SK-N-SH (cell line): ENCODE data around the gene TYMS. TPM values are rescaled to one million over a fixed set of nuclear protein-coding genes. Genes with fewer than 3 reads are reported as not detected.

Source experiments
- CTCF ChIA-PET: fragments of 300-600, 350-600 bp; formaldehyde crosslinking; extraction: SDS; loops from one replicate; lab custom pipeline; 2021; lab: Yijun Ruan, JAX
- POLR2A ChIA-PET: fragments of 350-600 bp; sonication (Branson Sonifier 250); formaldehyde crosslinking; extraction: SDS; loops from one replicate; lab custom pipeline; 2020; ENCODE audit warnings: antibody characterized with exemption, inconsistent platforms; lab: Yijun Ruan, JAX
- DNase-seq: peaks from one replicate; pipeline ENCODE4 v3.0.0; 2012
- H2AFZ ChIP-seq: fragments of 200-600 bp; sonication (generic); 2 replicates; pipeline ENCODE4 v1.8.1; 2016; ENCODE audit warnings: antibody characterized with exemption, mild to moderate bottlenecking, low read depth
- H3F3A ChIP-seq: fragments of 200-600 bp; sonication (generic); replicated peaks from 2 replicates; pipeline ENCODE3; 2016; ENCODE audit warnings: antibody characterized with exemption, mild to moderate bottlenecking; ENCODE audit not compliant: insufficient read depth
- H3K27ac ChIP-seq, 2 experiments: fragments of 200-500 bp in 1 of 2; fragments of 200-600 bp in 1 of 2; sonication (Bioruptor generic) in 1 of 2; sonication (generic), shearing (Covaris generic) in 1 of 2; 2 replicates each; pipeline versions ENCODE4 v1.5.1 to v1.6.1; 2014 to 2016; ENCODE audit warnings: low read depth in 2 of 2, inconsistent platforms in 1 of 2, low read length in 1 of 2, mild to moderate bottlenecking in 1 of 2, mixed read lengths in 1 of 2
- H3K27me3 ChIP-seq: fragments of 200-600 bp; sonication (generic), shearing (Covaris generic); 2 replicates; pipeline ENCODE4 v1.6.1; 2016; ENCODE audit warnings: mixed run types; ENCODE audit not compliant: insufficient read depth
- H3K36me3 ChIP-seq, 2 experiments: fragments of 200-500 bp in 1 of 2; fragments of 200-600 bp in 1 of 2; sonication (Bioruptor generic) in 1 of 2; sonication (generic) in 1 of 2; replicated peaks in 1 of 2; 2 replicates each; pipeline versions ENCODE3 to v1.5.1; 2014 to 2016; ENCODE audit warnings: low read length in 1 of 2, mild to moderate bottlenecking in 1 of 2; ENCODE audit not compliant: insufficient read depth in 2 of 2, control insufficient read depth in 1 of 2
- H3K4me1 ChIP-seq, 2 experiments: fragments of 200-500 bp in 1 of 2; fragments of 200-600 bp in 1 of 2; sonication (Bioruptor generic) in 1 of 2; sonication (generic), shearing (Covaris generic) in 1 of 2; 2 replicates each; pipeline versions ENCODE4 v1.5.1 to v1.6.1; 2014 to 2016; ENCODE audit warnings: low read depth in 1 of 2, low read length in 1 of 2, mixed run types in 1 of 2; ENCODE audit not compliant: insufficient read depth in 2 of 2, control insufficient read depth in 1 of 2
- H3K4me2 ChIP-seq: fragments of 200-600 bp; sonication (generic), shearing (Covaris generic); 2 replicates; pipeline ENCODE4 v1.6.1; 2017; ENCODE audit warnings: mixed run types
- H3K4me3 ChIP-seq, 2 experiments: fragments of 200-500 bp in 1 of 2; fragments of 200-600 bp in 1 of 2; sonication (Bioruptor generic) in 1 of 2; sonication (generic), shearing (Covaris generic) in 1 of 2; 2 replicates each; pipeline versions ENCODE4 v1.5.1 to v1.8.1; 2014 to 2016; ENCODE audit warnings: low read depth in 2 of 2, inconsistent platforms in 1 of 2, low read length in 1 of 2, mild to moderate bottlenecking in 1 of 2, mixed read lengths in 1 of 2, moderate library complexity in 1 of 2
- H3K79me2 ChIP-seq: fragments of 200-600 bp; sonication (generic); 2 replicates; pipeline ENCODE4 v1.8.1; 2017; ENCODE audit warnings: mild to moderate bottlenecking; ENCODE audit not compliant: insufficient read depth
- H3K9ac ChIP-seq: fragments of 200-600 bp; sonication (generic); 2 replicates; pipeline ENCODE4 v1.6.1; 2017; ENCODE audit warnings: mixed run types
- H3K9me2 ChIP-seq: fragments of 200-600 bp; sonication (generic); 2 replicates; pipeline ENCODE4 v1.6.1; 2017; ENCODE audit warnings: mixed run types
- H3K9me3 ChIP-seq: fragments of 200-600 bp; sonication (generic); 2 replicates; pipeline ENCODE4 v1.6.1; 2017; ENCODE audit warnings: mixed run types, mild to moderate bottlenecking, moderate library complexity
- H4K20me1 ChIP-seq: fragments of 200-600 bp; sonication (generic); 2 replicates; pipeline ENCODE4 v1.6.1; 2017; ENCODE audit warnings: mild to moderate bottlenecking, mixed run types; ENCODE audit not compliant: insufficient read depth
- ELF1 ChIP-seq: IDR thresholded peaks from 2 replicates; pipeline ENCODE4 v1.4.0; 2012
- EP300 ChIP-seq, 2 experiments: IDR thresholded peaks; 2 replicates each; pipeline versions ENCODE4 v1.4.0 to v1.6.1; 2012; ENCODE audit warnings: borderline replicate concordance in 1 of 2, low read depth in 1 of 2, low read length in 1 of 2
- FOXM1 ChIP-seq: IDR thresholded peaks from 2 replicates; pipeline ENCODE4 v1.4.0; 2012; ENCODE audit warnings: low read depth, mild to moderate bottlenecking
- MXI1 ChIP-seq: IDR thresholded peaks from 2 replicates; pipeline ENCODE4 v1.6.1; 2012; ENCODE audit warnings: mild to moderate bottlenecking, low read depth, low read length, improper control_type of control experiment
- RCOR1 ChIP-seq: fragments of 150-350 bp; IDR thresholded peaks from 2 replicates; pipeline ENCODE4 v1.6.1; 2017; ENCODE audit warnings: antibody characterized with exemption, low read length
- RFX5 ChIP-seq: IDR thresholded peaks from 2 replicates; pipeline ENCODE4 v1.6.1; 2012; ENCODE audit warnings: mild to moderate bottlenecking, improper control_type of control experiment, low read length
- SIN3A ChIP-seq: IDR thresholded peaks from 2 replicates; pipeline ENCODE4 v1.6.1; 2012; ENCODE audit warnings: low read depth, mild to moderate bottlenecking, low read length, moderate library complexity, borderline replicate concordance
- USF1 ChIP-seq: IDR thresholded peaks from 2 replicates; pipeline ENCODE4 v1.4.0; 2012; ENCODE audit warnings: low read depth, borderline replicate concordance
- YY1 ChIP-seq: IDR thresholded peaks from 2 replicates; pipeline ENCODE4 v1.4.0; 2012; ENCODE audit warnings: low read depth, mild to moderate bottlenecking
- WGBS: methylation state at CpG from one replicate; pipeline ENCODE4 v1.1.6; 2017; ENCODE audit warnings: low lambda C conversion rate; 5-methylcytosine and 5-hydroxymethylcytosine counted together
- polyA plus RNA-seq, 3 experiments: library from polyadenylated mRNA; depleted of rRNA; stranded (reverse); fragments of >200 nt; gene quantifications; 2 replicates each; pipeline ENCODE4 v1.2.3, GENCODE V29; 2012
- TF ChIP-seq, protein P1 (sequence below): fragments of 150-350 bp; IDR thresholded peaks from 2 replicates; pipeline ENCODE4 v1.6.1; 2016; ENCODE audit warnings: mild to moderate bottlenecking, low read depth, low read length
- TF ChIP-seq, protein P2 (sequence below): fragments of 150-350 bp; IDR thresholded peaks from 2 replicates; pipeline ENCODE4 v1.6.1; 2017; ENCODE audit warnings: antibody characterized with exemption, low read length, low read depth, borderline replicate concordance
- TF ChIP-seq, protein P3 (sequence below): IDR thresholded peaks from 2 replicates; pipeline ENCODE4 v1.6.1; 2012; ENCODE audit warnings: mild to moderate bottlenecking, low read depth, low read length, moderate library complexity

Gene TYMS
- polyA plus RNA-seq, 1 of the 3 experiments (the other 2 are of a cell fraction) = 101 TPM

DNA sequence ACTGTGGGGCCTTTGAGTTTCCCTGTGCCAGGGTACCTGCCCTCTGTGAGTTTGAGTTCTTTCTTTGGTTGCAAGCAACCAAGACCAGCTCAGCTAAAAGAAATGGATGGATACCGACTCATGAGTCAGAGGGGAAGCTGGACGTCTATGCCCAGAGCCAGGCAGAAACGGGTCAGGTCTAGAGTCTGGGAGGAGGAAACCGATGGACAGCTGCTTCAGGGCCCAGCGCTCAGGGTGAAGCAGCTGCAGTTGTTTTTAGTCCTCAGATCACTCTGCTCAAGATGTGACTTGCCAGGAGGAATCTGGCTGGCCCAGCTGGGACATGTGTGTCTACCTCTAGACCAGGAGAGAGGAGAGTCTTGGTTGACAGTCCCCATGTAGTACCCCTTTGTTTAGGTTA is 10.1 kb upstream of the TYMS start:
- POLR2A ChIA-PET = no interaction called here
- H3K4me2 ChIP-seq = no peak overlapping the region
- H3F3A ChIP-seq = no peaks in the 10 kb centered on the region
- H3K9me3 ChIP-seq = no peaks in the 10 kb centered on the region
- TF ChIP-seq, protein P1, sequence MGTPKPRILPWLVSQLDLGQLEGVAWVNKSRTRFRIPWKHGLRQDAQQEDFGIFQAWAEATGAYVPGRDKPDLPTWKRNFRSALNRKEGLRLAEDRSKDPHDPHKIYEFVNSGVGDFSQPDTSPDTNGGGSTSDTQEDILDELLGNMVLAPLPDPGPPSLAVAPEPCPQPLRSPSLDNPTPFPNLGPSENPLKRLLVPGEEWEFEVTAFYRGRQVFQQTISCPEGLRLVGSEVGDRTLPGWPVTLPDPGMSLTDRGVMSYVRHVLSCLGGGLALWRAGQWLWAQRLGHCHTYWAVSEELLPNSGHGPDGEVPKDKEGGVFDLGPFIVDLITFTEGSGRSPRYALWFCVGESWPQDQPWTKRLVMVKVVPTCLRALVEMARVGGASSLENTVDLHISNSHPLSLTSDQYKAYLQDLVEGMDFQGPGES = no peak
- TF ChIP-seq, protein P2, sequence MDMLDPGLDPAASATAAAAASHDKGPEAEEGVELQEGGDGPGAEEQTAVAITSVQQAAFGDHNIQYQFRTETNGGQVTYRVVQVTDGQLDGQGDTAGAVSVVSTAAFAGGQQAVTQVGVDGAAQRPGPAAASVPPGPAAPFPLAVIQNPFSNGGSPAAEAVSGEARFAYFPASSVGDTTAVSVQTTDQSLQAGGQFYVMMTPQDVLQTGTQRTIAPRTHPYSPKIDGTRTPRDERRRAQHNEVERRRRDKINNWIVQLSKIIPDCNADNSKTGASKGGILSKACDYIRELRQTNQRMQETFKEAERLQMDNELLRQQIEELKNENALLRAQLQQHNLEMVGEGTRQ = no peak
- H3K27ac ChIP-seq = no peak overlapping the region
- DNase-seq = no peak
- peaks cover 0 to 2% of the 10 kb centered on the region in 2 experiments; a peak in 1 of 4 replicates for H3K4me1 ChIP-seq
- no peaks in the 10 kb centered on the region for H3K9me2 ChIP-seq
- no peak overlapping the region for H3K9ac ChIP-seq
- no peaks in the 10 kb centered on the region for H4K20me1 ChIP-seq
- no peaks in the 10 kb centered on the region for H3K79me2 ChIP-seq
- CTCF ChIA-PET = interaction anchor here (1.2 kb wide), 1 partner anchor 23 kb away, joined by 3 read pairs; no protein-coding TSS in a partner anchor
- WGBS = 75% methylated on average over 4 of the region's 5 CpGs
- no peaks in the 10 kb centered on the region for H3K27me3 ChIP-seq
- no peak overlapping the region for H3K4me3 ChIP-seq
- H3K36me3 ChIP-seq = no peaks in the 10 kb centered on the region
- no peak overlapping the region for H2AFZ ChIP-seq

DNA sequence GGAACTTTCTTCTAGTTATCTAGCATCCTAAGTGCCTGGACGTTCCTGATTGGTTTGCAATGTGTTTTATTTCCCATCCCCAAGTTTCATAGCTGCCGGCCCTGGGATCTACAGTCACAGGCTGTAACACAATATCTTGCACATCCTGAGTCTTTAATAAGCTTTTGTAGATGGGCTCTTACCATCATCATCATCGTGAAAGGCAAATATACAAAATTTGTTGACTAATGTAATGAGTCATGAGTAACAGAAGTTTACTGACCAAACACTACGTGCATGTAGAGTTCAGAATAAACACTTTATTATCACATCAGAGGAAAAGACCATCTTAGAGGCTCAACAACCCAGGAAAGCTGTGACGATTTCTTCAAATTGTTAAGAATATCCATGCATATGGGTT is 8.1 kb upstream of the TYMS start:
- no peak overlapping the region for H3K27ac ChIP-seq
- H4K20me1 ChIP-seq = no peaks in the 10 kb centered on the region
- H3K9ac ChIP-seq = no peak overlapping the region
- no peaks in the 10 kb centered on the region for H3K9me3 ChIP-seq
- TF ChIP-seq YY1 (no peak), RFX5 (no peak), SIN3A (no peak), MXI1 (no peak), ELF1 (no peak), FOXM1 (no peak), EP300 (IDR thresholded peaks at IDR 0.05; ENCODE audit: borderline replicate concordance in 1 of 2, low read depth in 1 of 2, low read length in 1 of 2) (no peak), USF1 (no peak), RCOR1 (no peak)
- TF ChIP-seq, protein P1 = no peak
- TF ChIP-seq, protein P3, sequence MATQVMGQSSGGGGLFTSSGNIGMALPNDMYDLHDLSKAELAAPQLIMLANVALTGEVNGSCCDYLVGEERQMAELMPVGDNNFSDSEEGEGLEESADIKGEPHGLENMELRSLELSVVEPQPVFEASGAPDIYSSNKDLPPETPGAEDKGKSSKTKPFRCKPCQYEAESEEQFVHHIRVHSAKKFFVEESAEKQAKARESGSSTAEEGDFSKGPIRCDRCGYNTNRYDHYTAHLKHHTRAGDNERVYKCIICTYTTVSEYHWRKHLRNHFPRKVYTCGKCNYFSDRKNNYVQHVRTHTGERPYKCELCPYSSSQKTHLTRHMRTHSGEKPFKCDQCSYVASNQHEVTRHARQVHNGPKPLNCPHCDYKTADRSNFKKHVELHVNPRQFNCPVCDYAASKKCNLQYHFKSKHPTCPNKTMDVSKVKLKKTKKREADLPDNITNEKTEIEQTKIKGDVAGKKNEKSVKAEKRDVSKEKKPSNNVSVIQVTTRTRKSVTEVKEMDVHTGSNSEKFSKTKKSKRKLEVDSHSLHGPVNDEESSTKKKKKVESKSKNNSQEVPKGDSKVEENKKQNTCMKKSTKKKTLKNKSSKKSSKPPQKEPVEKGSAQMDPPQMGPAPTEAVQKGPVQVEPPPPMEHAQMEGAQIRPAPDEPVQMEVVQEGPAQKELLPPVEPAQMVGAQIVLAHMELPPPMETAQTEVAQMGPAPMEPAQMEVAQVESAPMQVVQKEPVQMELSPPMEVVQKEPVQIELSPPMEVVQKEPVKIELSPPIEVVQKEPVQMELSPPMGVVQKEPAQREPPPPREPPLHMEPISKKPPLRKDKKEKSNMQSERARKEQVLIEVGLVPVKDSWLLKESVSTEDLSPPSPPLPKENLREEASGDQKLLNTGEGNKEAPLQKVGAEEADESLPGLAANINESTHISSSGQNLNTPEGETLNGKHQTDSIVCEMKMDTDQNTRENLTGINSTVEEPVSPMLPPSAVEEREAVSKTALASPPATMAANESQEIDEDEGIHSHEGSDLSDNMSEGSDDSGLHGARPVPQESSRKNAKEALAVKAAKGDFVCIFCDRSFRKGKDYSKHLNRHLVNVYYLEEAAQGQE = no peak
- no peak overlapping the region for H2AFZ ChIP-seq
- CTCF ChIA-PET = interaction anchor here (1.4 to 1.5 kb wide), 2 partner anchors 10 to 25 kb away, joined by 3 to 6 read pairs; no protein-coding TSS in a partner anchor
- no peak overlapping the region for H3K4me2 ChIP-seq
- POLR2A ChIA-PET = no interaction called here
- WGBS = 80% methylated on average over 5 of the region's 5 CpGs
- no peaks in the 10 kb centered on the region for H3K79me2 ChIP-seq
- DNase-seq = no peak
- no peaks in the 10 kb centered on the region for H3K27me3 ChIP-seq
- no peak overlapping the region for H3K4me3 ChIP-seq
- no peaks in the 10 kb centered on the region for H3K9me2 ChIP-seq
- H3K36me3 ChIP-seq = no peaks in the 10 kb centered on the region
- no peaks in the 10 kb centered on the region for H3F3A ChIP-seq
- H3K4me1 ChIP-seq = peaks cover 0 to 2% of the 10 kb centered on the region in 2 experiments; a peak in 1 of 4 replicates
